Esophagus muscularis mucosa (tissue), 4 donors: ENCODE data around the gene ECE1. TPM values are rescaled to one million over a fixed set of nuclear protein-coding genes. Genes with fewer than 3 reads are reported as not detected.

Source experiments
- DNase-seq: peaks from one replicate; pipeline ENCODE4 v3.0.0-alpha.2; 2017; ENCODE audit errors: extremely low spot score
- H3K27ac ChIP-seq, 4 donors: fragments of 200-600 bp; sonication (generic); replicated peaks in 1 of 4; 1 replicate in 3 of 4; 2 replicates in 1 of 4; pipeline ENCODE4 v1.5.1; 2016 to 2019; ENCODE audit warnings: mild to moderate bottlenecking in 1 of 4
- H3K27me3 ChIP-seq, 4 donors: fragments of 200-600 bp; sonication (generic); one replicate each; pipeline versions ENCODE4 v1.5.1 to v1.6.0; 2016 to 2019
- H3K36me3 ChIP-seq, 4 donors: fragments of 200-600 bp; sonication (generic); one replicate each; pipeline ENCODE4 v1.5.1; 2016 to 2019
- H3K4me1 ChIP-seq, 4 donors: fragments of 200-600 bp; sonication (generic); one replicate each; pipeline ENCODE4 v1.5.1; 2016 to 2019
- H3K4me3 ChIP-seq, 4 donors: fragments of 200-600 bp; sonication (generic); 1 replicate in 2 of 4; 2 replicates in 2 of 4; pipeline ENCODE4 v1.5.1; 2016 to 2019; ENCODE audit warnings: mild to moderate bottlenecking in 4 of 4, moderate library complexity in 1 of 4
- H3K9me3 ChIP-seq, 4 donors: fragments of 200-600 bp; sonication (generic); 1 replicate in 3 of 4; 2 replicates in 1 of 4; pipeline ENCODE4 v1.5.1; 2016 to 2019
- CTCF ChIP-seq, 3 experiments: fragments of 200-600 bp in 2 of 3; fragments of 450-650 bp in 1 of 3; sonication (generic) in 2 of 3; IDR thresholded peaks; one replicate each; pipeline ENCODE4 v1.5.1; 2017 to 2019; ENCODE audit warnings: antibody characterized with exemption in 3 of 3, mild to moderate bottlenecking in 2 of 3, moderate library complexity in 1 of 3
- EP300 ChIP-seq: sonication (generic); formaldehyde crosslinking; IDR thresholded peaks from one replicate; pipeline ENCODE4 v1.6.1; 2017; ENCODE audit warnings: antibody characterized with exemption
- POLR2A ChIP-seq: fragments of 450-650 bp; IDR thresholded peaks from one replicate; pipeline ENCODE4 v1.6.1; 2017; ENCODE audit warnings: antibody characterized with exemption, moderate library complexity, mild to moderate bottlenecking, low read depth
- POLR2AphosphoS5 ChIP-seq, 2 donors: sonication (generic); formaldehyde crosslinking; IDR thresholded peaks; one replicate each; pipeline ENCODE4 v1.6.1; 2017; ENCODE audit warnings: antibody characterized with exemption in 2 of 2
- WGBS: methylation state at CpG from one replicate; pipeline ENCODE4 v1.1.5; 2018; 5-methylcytosine and 5-hydroxymethylcytosine counted together
- intact Hi-C: fragments of 100-400 bp; cut with DNase I; formaldehyde crosslinking; loops from one replicate; pipeline ENCODE4 v1.15.1; 2023
- total RNA-seq, 4 donors: library from RNA; depleted of rRNA; stranded (reverse); fragments of >200 nt; gene quantifications; one replicate each; pipeline versions ENCODE4 v1.1.0 to v1.2.1, GENCODE V29; 2016

ECE1 gene
- total RNA-seq, 4 donors from 2014 or later: 53.6 to 101 (median 80.7) TPM

GRCh38 chr1:21270086-21270689 is 20.1 kb downstream of the ECE1 start:
- Histone ChIP-seq H3K4me3 (no peak overlapping the region), H3K27ac (no peak overlapping the region), H3K36me3 (peaks cover 11 to 86% (median 73%) of the 10 kb centered on the region in 4 donors), H3K4me1 (peaks cover 38 to 52% (median 47%) of the 10 kb centered on the region in 4 donors), H3K27me3 (no peaks in the 10 kb centered on the region), H3K9me3 (no peaks in the 10 kb centered on the region)
- no peak for DNase-seq
- TF ChIP-seq POLR2AphosphoS5 (IDR thresholded peaks at IDR 0.05) (peak in 1 of 2 donors; percentile 9), POLR2A (no peak), CTCF (IDR thresholded peaks at IDR 0.05) (peak; percentile 78 to 96 (median 84)), EP300 (no peak)
- 39% methylated on average over 9 of the region's 9 CpGs for WGBS
- intact Hi-C loops: loop anchor here (1.0 to 2.0 kb wide), 2 partner anchors 15 to 19 kb away; no protein-coding TSS in a partner anchor

DNA sequence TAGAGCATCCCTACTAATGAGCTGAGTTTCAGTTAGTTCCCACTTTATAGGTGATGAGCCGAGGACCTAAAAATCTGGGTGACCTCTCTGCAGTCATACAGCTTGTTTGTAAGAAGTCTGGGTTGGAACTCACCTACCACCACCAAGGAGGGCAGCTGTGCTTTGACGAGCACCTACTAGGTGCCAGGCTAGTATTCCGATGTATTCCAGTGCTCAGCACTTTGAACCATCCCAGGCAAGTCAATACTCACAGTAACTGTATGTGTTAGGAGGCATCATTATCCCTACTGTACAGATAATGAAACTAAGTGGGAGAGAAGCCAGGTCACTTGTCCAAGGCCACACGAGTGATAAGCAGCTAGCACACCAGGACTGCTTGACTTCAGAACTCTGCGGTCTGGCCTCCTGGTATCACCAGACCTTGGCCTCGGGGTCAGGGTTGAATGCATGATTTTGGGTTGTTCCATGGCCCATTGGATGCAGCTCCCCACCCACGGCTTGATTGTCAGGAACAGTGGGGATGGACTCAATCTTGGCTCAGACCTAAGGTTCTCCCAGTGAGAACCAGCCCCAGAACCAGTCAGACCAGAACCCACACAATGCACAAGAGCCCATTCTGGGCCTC is 20.7 kb downstream of the ECE1 start:
- Histone ChIP-seq H3K4me3 (no peak overlapping the region), H3K9me3 (no peaks in the 10 kb centered on the region), H3K36me3 (peaks cover 11 to 92% (median 78%) of the 10 kb centered on the region in 4 donors), H3K27me3 (no peaks in the 10 kb centered on the region), H3K4me1 (peaks cover 38 to 56% (median 49%) of the 10 kb centered on the region in 4 donors), H3K27ac (no peak overlapping the region)
- no peak for DNase-seq
- no peak for TF ChIP-seq POLR2AphosphoS5 (IDR thresholded peaks at IDR 0.05)
- TF ChIP-seq EP300: no peak
- TF ChIP-seq CTCF (IDR thresholded peaks at IDR 0.05): no peak
- TF ChIP-seq POLR2A: no peak
- 94% methylated on average over 5 of the region's 7 CpGs for WGBS
- intact Hi-C loops: loop anchor here (1.0 to 2.0 kb wide), 2 partner anchors 14 to 19 kb away; no protein-coding TSS in a partner anchor

DNA sequence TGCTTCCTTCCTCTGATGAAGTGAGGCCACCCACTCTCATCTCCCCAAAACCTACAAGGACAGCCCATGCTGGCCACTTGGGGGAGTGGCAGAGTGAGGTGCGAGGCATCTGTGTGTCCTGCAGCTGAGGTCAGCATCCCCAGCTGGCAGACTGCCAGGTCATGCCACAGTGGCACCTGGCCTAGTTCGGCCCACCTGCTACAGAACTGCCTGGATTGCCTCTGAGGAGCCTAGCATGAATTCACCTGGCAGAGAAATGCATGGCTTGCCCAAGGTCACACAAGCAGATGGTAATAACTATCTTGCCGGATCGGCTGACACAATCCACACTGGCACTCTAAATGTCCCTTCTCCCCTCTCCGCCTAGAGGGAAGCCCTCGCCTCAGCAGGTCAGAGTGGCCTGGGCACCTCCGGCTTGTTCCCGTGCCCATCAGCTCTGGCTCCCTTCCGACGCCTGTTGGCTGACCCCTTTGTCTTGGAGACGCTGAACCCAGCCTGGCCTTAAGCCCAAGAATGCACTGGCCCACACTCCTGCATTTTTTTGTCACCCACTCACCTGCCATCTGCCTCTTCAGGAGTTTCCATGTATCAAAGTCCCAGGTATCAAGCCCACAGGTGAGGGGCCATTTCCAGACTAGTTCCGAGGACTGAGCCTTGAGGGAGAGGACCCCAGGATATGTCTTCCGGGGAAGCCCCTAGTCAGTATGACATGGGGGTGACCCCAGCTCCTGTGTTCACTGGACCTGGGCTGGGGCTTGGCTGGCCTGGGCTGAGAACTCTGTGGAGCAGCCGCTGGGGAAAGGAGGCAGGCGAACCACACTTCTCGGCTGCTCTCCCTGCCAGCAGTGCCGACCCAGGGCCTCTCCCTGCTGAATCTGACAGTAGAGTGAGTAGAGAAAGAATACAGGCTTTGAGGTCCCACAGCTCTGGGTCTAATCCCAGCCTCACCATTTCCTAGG is 21.7 kb downstream of the ECE1 start:
- intact Hi-C loops: no loop called here
- no peak for DNase-seq
- TF ChIP-seq CTCF (IDR thresholded peaks at IDR 0.05): no peak
- peak; percentile 4 to 36 for TF ChIP-seq POLR2AphosphoS5 (IDR thresholded peaks at IDR 0.05)
- TF ChIP-seq POLR2A: no peak
- TF ChIP-seq EP300: no peak
- no peaks in the 10 kb centered on the region for H3K9me3 ChIP-seq
- 62% methylated on average over 17 of the region's 17 CpGs for WGBS
- H3K36me3 ChIP-seq: peaks cover 11 to 86% (median 73%) of the 10 kb centered on the region in 4 donors
- H3K27ac ChIP-seq: peak overlapping the region in 3 of 4 donors; percentile 19 to 40 (median 24)
- H3K4me1 ChIP-seq: peaks cover 35 to 56% (median 46%) of the 10 kb centered on the region in 4 donors
- H3K4me3 ChIP-seq: no peak overlapping the region
- no peaks in the 10 kb centered on the region for H3K27me3 ChIP-seq

DNA sequence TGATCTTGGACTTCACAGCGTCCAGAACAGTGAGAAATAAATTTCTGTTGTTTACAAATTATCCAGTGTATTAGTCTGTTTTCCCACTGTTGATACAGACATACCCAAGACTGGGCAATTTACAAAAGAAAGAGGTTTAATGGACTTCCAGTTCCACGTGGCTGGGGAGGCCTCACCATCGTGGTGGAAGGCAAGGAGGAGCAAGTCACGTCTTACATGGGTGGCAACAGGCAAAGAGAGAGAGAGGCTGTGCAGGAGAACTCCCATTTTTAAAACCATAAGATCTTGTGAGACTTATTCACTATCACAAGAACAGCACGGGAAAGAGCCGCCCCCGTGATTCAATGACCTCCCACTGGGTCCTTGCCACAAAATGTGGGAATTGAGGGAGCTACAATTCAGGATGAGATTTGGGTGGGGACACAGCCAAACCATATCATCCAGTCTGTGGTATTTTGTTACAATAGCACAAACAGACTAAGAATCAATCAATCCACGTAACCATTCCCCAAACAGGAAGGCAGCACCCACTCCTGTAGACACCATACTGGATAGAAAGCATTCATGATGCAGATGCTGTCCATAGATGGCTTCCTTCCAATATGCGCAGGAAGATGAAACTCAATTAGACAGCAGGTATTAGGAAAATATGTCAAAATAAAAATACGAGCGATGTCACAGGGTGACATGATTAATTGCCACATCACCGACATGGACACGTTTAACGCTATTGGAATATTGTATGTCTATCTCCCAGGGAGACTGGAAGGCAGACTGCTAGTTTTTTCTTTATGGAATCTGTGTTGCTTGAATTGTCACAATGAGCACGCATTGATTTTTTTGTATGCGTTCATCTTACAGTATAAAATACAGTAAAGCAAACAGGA is 22.8 kb downstream of the ECE1 start:
- H3K4me3 ChIP-seq: no peak overlapping the region
- no peaks in the 10 kb centered on the region for H3K9me3 ChIP-seq
- no peak for DNase-seq
- no peaks in the 10 kb centered on the region for H3K27me3 ChIP-seq
- TF ChIP-seq EP300 (no peak), POLR2A (no peak), POLR2AphosphoS5 (IDR thresholded peaks at IDR 0.05) (no peak), CTCF (IDR thresholded peaks at IDR 0.05) (no peak)
- intact Hi-C loops: no loop called here
- peaks cover 6 to 80% (median 67%) of the 10 kb centered on the region in 4 donors for H3K36me3 ChIP-seq
- no peak overlapping the region for H3K27ac ChIP-seq
- WGBS: 95% methylated on average over 16 of the region's 16 CpGs
- peaks cover 45 to 66% (median 55%) of the 10 kb centered on the region in 4 donors for H3K4me1 ChIP-seq
